ENCODE data around the gene FLAD1.

DNA sequence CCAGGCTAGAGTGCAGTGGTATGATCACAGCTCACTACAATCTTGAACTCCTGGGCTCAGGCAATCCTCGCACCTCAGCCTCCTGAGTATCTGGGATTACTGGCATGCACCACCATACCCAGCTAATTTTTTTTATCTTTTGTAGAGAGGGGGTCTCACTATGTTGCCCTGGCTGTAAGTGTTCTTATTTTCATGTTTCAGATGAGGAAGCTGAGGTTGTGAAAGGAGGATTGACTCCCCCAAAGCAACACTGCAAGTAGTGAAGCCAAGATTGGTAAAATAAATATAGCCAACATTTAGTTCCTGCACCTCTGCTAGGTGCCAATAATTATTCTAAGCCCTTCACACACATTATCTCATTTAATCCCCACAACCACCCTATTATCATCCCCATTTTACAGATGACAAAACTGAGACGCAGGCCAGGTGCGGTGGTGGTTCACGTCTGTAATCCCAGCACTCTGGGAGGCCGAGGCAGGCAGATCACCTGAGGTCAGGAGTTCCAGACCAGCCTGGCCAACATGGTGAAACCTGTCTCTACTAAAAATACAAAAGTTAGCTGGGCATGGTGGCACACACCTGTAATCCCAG lies 48.7 kb upstream of the FLAD1 start:
- no peak for TF ChIP-seq POLR2A (IDR thresholded peaks at IDR 0.05; ENCODE audit: low read depth, low read length)
- TF ChIP-seq POLR2AphosphoS5 (IDR thresholded peaks at IDR 0.05; ENCODE audit: low read depth, low read length) = no peak
